Neural cell (in vitro differentiated cells): ENCODE data around the gene SLC24A3. TPM values are rescaled to one million over a fixed set of nuclear protein-coding genes. Genes with fewer than 3 reads are reported as not detected.

ENCODE experiments used
- H2AFZ ChIP-seq: fragments of 200-600, 300-800 bp; sonication (generic), shearing (Covaris generic); 2 replicates; pipeline ENCODE4 v1.6.0; 2014; ENCODE audit warnings: low read depth, mild to moderate bottlenecking, antibody characterized with exemption, low read length, moderate library complexity
- H3F3A ChIP-seq: fragments of 200-600 bp; shearing (Covaris generic); 2 replicates; pipeline ENCODE4 v1.6.1; 2016; ENCODE audit warnings: mild to moderate bottlenecking, moderate library complexity, mixed read lengths, antibody characterized with exemption, low read length; ENCODE audit not compliant: insufficient read depth, poor library complexity, severe bottlenecking
- H3K27ac ChIP-seq: fragments of 200-600, 300-800 bp; sonication (generic), shearing (Covaris generic); 2 replicates; pipeline ENCODE4 v1.5.1; 2014; ENCODE audit warnings: mild to moderate bottlenecking, low read length, moderate library complexity
- H3K27me3 ChIP-seq: fragments of 300-800, 200-600 bp; sonication (generic), shearing (Covaris generic); 2 replicates; pipeline ENCODE4 v1.6.0; 2014; ENCODE audit warnings: mild to moderate bottlenecking, low read depth, low read length, moderate library complexity; ENCODE audit not compliant: insufficient read depth
- H3K36me3 ChIP-seq: fragments of 300-800, 200-600 bp; sonication (generic), shearing (Covaris generic); 2 replicates; pipeline ENCODE4 v1.5.1; 2014; ENCODE audit warnings: mild to moderate bottlenecking, antibody characterized with exemption, low read length, moderate library complexity; ENCODE audit not compliant: insufficient read depth
- H3K4me2 ChIP-seq: fragments of 300-800, 200-600 bp; sonication (generic), shearing (Covaris generic); 2 replicates; pipeline ENCODE4 v1.6.0; 2014; ENCODE audit warnings: mild to moderate bottlenecking, low read length
- H3K4me3 ChIP-seq: fragments of 300-800, 200-600 bp; sonication (generic), shearing (Covaris generic); 2 replicates; pipeline ENCODE4 v1.5.1; 2014; ENCODE audit warnings: mild to moderate bottlenecking, low read length, moderate library complexity
- H3K79me2 ChIP-seq: fragments of 200-600 bp; shearing (Covaris generic); replicated peaks from 2 replicates; pipeline ENCODE4 v1.6.0; 2014; ENCODE audit warnings: mild to moderate bottlenecking, low read length, moderate library complexity; ENCODE audit not compliant: insufficient read depth
- H3K9ac ChIP-seq: fragments of 300-800, 200-600 bp; sonication (generic), shearing (Covaris generic); 2 replicates; pipeline ENCODE4 v1.6.1; 2016; ENCODE audit warnings: mild to moderate bottlenecking, low read length, mixed read lengths
- H3K9me2 ChIP-seq: fragments of 200-600 bp; shearing (Covaris generic); 2 replicates; pipeline ENCODE4 v1.6.1; 2016; ENCODE audit warnings: mild to moderate bottlenecking, low read length, mixed read lengths; ENCODE audit not compliant: insufficient read depth
- H3K9me3 ChIP-seq: fragments of 200-600, 300-800 bp; sonication (generic), shearing (Covaris generic); 2 replicates; pipeline ENCODE4 v1.6.1; 2016; ENCODE audit warnings: mild to moderate bottlenecking, mixed run types, low read length, moderate library complexity, mixed read lengths
- H4K20me1 ChIP-seq: fragments of 200-600 bp; shearing (Covaris generic); 2 replicates; pipeline ENCODE4 v1.6.1; 2016; ENCODE audit warnings: mild to moderate bottlenecking, mixed run types; ENCODE audit not compliant: insufficient read depth
- EP300 ChIP-seq: fragments of 450-650 bp; conservative IDR thresholded peaks from 2 replicates; pipeline ENCODE4 v1.6.1; 2014; ENCODE audit warnings: antibody characterized with exemption, mild to moderate bottlenecking, moderate library complexity; ENCODE audit not compliant: poor library complexity, severe bottlenecking
- EZH2 ChIP-seq: fragments of 200-600, 300-800 bp; shearing (Covaris generic), sonication (generic); IDR thresholded peaks from 2 replicates; pipeline ENCODE4 v1.6.1; 2014; ENCODE audit warnings: antibody characterized with exemption, low read length, borderline replicate concordance, mild to moderate bottlenecking; ENCODE audit not compliant: insufficient read depth, poor library complexity, severe bottlenecking
- MXI1 ChIP-seq: fragments of 450-650 bp; conservative IDR thresholded peaks from 2 replicates; pipeline ENCODE4 v1.6.1; 2014; ENCODE audit warnings: antibody characterized with exemption, mild to moderate bottlenecking; ENCODE audit not compliant: poor library complexity, severe bottlenecking
- POLR2AphosphoS5 ChIP-seq: IDR thresholded peaks from 2 replicates; pipeline ENCODE4 v1.6.1; 2012
- RAD21 ChIP-seq: fragments of 450-650 bp; conservative IDR thresholded peaks from 2 replicates; pipeline ENCODE4 v1.6.1; 2014; ENCODE audit warnings: antibody characterized with exemption, mild to moderate bottlenecking, moderate library complexity
- SMC3 ChIP-seq: fragments of 450-650 bp; conservative IDR thresholded peaks from 2 replicates; pipeline ENCODE4 v1.6.1; 2014; ENCODE audit warnings: antibody characterized with exemption, mild to moderate bottlenecking, moderate library complexity; ENCODE audit not compliant: poor library complexity
- polyA plus RNA-seq: library from polyadenylated mRNA; depleted of rRNA; stranded (reverse); fragments of >200 nt; gene quantifications from 2 replicates; pipeline ENCODE4 v1.2.3, GENCODE V29; 2014
- TF ChIP-seq, protein P1 (sequence below): fragments of 450-650 bp; IDR thresholded peaks from 2 replicates; pipeline ENCODE4 v1.5.1; 2014; ENCODE audit warnings: antibody characterized with exemption, mild to moderate bottlenecking, moderate library complexity; ENCODE audit not compliant: poor library complexity, severe bottlenecking
- TF ChIP-seq, protein P2 (sequence below): IDR thresholded peaks from 2 replicates; pipeline ENCODE4 v1.6.1; 2012; ENCODE audit warnings: borderline replicate concordance

Gene SLC24A3
- polyA plus RNA-seq, 1 donor from 2014 or later: 6.5 TPM

DNA sequence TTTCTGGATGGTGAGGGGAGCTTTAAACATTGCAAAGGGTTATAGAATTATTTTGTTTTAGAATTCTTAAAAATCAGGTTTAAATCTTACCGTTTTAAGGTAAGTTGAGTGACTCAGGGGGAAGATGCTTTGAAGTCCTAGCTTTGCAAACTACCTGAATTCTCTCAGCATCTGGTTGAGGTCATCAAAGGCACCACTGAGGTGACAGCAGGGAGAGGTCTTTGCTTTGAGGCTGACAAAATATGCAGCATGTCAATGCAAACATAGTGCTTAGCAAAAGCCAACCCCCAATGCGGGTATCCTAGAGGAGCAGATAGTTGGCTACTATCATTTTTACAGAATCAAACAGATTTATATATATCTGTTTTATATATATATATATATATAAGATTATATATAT lies 219.5 kb downstream of the SLC24A3 start:
- Histone ChIP-seq H3K27me3 (no peaks in the 10 kb centered on the region), H3F3A (no peaks in the 10 kb centered on the region), H2AFZ (no peak overlapping the region), H4K20me1 (no peaks in the 10 kb centered on the region), H3K4me2 (no peak overlapping the region), H3K4me3 (no peak overlapping the region), H3K79me2 (no peaks in the 10 kb centered on the region), H3K9me2 (no peaks in the 10 kb centered on the region), H3K36me3 (no peaks in the 10 kb centered on the region), H3K9me3 (no peaks in the 10 kb centered on the region), H3K27ac (no peak overlapping the region), H3K9ac (no peak overlapping the region)
- TF ChIP-seq MXI1: no peak

GRCh38 chr20:19433371-19434350 lies 221.2 kb downstream of the SLC24A3 start:
- Histone ChIP-seq H3F3A (no peaks in the 10 kb centered on the region), H2AFZ (no peak overlapping the region), H3K9ac (no peak overlapping the region), H3K27me3 (no peaks in the 10 kb centered on the region), H4K20me1 (no peaks in the 10 kb centered on the region), H3K79me2 (no peaks in the 10 kb centered on the region), H3K9me2 (no peaks in the 10 kb centered on the region), H3K27ac (no peak overlapping the region), H3K4me2 (no peak overlapping the region), H3K36me3 (no peaks in the 10 kb centered on the region), H3K9me3 (no peaks in the 10 kb centered on the region), H3K4me3 (no peak overlapping the region)
- TF ChIP-seq MXI1: no peak
- no peak for TF ChIP-seq POLR2AphosphoS5
- no peak for TF ChIP-seq RAD21
- no peak for TF ChIP-seq EP300

GRCh38 chr20:19435316-19435715 lies 222.9 kb downstream of the SLC24A3 start:
- H3K9ac ChIP-seq: no peak overlapping the region
- no peaks in the 10 kb centered on the region for H3K79me2 ChIP-seq
- H4K20me1 ChIP-seq: no peaks in the 10 kb centered on the region
- H3K4me3 ChIP-seq: no peak overlapping the region
- H3K27ac ChIP-seq: no peak overlapping the region
- no peak overlapping the region for H2AFZ ChIP-seq
- no peaks in the 10 kb centered on the region for H3K36me3 ChIP-seq
- no peak overlapping the region for H3K4me2 ChIP-seq
- H3K9me2 ChIP-seq: no peaks in the 10 kb centered on the region
- H3F3A ChIP-seq: no peaks in the 10 kb centered on the region
- TF ChIP-seq SMC3 (no peak), MXI1 (no peak), EZH2 (no peak), EP300 (no peak)
- TF ChIP-seq, protein P1, sequence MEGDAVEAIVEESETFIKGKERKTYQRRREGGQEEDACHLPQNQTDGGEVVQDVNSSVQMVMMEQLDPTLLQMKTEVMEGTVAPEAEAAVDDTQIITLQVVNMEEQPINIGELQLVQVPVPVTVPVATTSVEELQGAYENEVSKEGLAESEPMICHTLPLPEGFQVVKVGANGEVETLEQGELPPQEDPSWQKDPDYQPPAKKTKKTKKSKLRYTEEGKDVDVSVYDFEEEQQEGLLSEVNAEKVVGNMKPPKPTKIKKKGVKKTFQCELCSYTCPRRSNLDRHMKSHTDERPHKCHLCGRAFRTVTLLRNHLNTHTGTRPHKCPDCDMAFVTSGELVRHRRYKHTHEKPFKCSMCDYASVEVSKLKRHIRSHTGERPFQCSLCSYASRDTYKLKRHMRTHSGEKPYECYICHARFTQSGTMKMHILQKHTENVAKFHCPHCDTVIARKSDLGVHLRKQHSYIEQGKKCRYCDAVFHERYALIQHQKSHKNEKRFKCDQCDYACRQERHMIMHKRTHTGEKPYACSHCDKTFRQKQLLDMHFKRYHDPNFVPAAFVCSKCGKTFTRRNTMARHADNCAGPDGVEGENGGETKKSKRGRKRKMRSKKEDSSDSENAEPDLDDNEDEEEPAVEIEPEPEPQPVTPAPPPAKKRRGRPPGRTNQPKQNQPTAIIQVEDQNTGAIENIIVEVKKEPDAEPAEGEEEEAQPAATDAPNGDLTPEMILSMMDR: no peak
- TF ChIP-seq, protein P2, sequence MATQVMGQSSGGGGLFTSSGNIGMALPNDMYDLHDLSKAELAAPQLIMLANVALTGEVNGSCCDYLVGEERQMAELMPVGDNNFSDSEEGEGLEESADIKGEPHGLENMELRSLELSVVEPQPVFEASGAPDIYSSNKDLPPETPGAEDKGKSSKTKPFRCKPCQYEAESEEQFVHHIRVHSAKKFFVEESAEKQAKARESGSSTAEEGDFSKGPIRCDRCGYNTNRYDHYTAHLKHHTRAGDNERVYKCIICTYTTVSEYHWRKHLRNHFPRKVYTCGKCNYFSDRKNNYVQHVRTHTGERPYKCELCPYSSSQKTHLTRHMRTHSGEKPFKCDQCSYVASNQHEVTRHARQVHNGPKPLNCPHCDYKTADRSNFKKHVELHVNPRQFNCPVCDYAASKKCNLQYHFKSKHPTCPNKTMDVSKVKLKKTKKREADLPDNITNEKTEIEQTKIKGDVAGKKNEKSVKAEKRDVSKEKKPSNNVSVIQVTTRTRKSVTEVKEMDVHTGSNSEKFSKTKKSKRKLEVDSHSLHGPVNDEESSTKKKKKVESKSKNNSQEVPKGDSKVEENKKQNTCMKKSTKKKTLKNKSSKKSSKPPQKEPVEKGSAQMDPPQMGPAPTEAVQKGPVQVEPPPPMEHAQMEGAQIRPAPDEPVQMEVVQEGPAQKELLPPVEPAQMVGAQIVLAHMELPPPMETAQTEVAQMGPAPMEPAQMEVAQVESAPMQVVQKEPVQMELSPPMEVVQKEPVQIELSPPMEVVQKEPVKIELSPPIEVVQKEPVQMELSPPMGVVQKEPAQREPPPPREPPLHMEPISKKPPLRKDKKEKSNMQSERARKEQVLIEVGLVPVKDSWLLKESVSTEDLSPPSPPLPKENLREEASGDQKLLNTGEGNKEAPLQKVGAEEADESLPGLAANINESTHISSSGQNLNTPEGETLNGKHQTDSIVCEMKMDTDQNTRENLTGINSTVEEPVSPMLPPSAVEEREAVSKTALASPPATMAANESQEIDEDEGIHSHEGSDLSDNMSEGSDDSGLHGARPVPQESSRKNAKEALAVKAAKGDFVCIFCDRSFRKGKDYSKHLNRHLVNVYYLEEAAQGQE: no peak
- no peaks in the 10 kb centered on the region for H3K27me3 ChIP-seq
- H3K9me3 ChIP-seq: no peaks in the 10 kb centered on the region
